Activated CD4-positive, alpha-beta memory T cell treated with anti-CD3 and anti-CD28 coated beads for 36 hours (primary cell): ENCODE results near the gene EVI2A. TPM values are rescaled to one million over a fixed set of nuclear protein-coding genes. Genes with fewer than 3 reads are reported as not detected.
"Not testable (repeated sequence)": the region's sequence is repeated elsewhere in the genome, so short reads cannot be mapped to it uniquely, and the experiment has no call there.

Source experiments
- CTCF ChIA-PET: fragments of 350-600 bp; sonication (Branson Sonifier 250); formaldehyde crosslinking; loops from one replicate; lab custom pipeline; 2021; ENCODE audit warnings: antibody characterized with exemption, inconsistent platforms; lab: Charles Lee
- POLR2A ChIA-PET: fragments of 350-600 bp; sonication (Branson Sonifier 250); formaldehyde crosslinking; loops from one replicate; lab custom pipeline; 2021; ENCODE audit warnings: antibody characterized with exemption; lab: Charles Lee
- DNase-seq: peaks from one replicate; pipeline ENCODE4 v3.0.0-alpha.2; 2020
- H3K27ac Mint-ChIP-seq: one replicate; pipeline ENCODE4 v1.8.0; 2021; ENCODE audit warnings: mixed read lengths
- H3K27me3 Mint-ChIP-seq: one replicate; pipeline ENCODE4 v1.8.0; 2021; ENCODE audit warnings: mixed read lengths
- H3K36me3 Mint-ChIP-seq: one replicate; pipeline ENCODE4 v1.8.0; 2021; ENCODE audit warnings: mixed read lengths
- H3K4me1 Mint-ChIP-seq: one replicate; pipeline ENCODE4 v1.8.0; 2021; ENCODE audit warnings: low read depth, mixed read lengths
- H3K4me3 Mint-ChIP-seq: one replicate; pipeline ENCODE4 v1.8.0; 2021; ENCODE audit warnings: mild to moderate bottlenecking, mixed read lengths
- H3K9me3 Mint-ChIP-seq: one replicate; pipeline ENCODE4 v1.8.0; 2021; ENCODE audit warnings: mixed read lengths
- intact Hi-C: fragments of 100-400 bp; cut with micrococcal nuclease; formaldehyde crosslinking; loops from one replicate; pipeline ENCODE4 v1.15.1; 2023
- total RNA-seq, 2 experiments: library from RNA; stranded (reverse); gene quantifications; one replicate each; pipeline ENCODE4 v1.2.3, GENCODE V29; 2021

The EVI2A gene
- total RNA-seq, 2 experiments from 2014 or later: 24.5 to 25.5 TPM

- H3K27ac Mint-ChIP-seq: no peak overlapping the region
- peaks cover 36% of the 10 kb centered on the region for H3K4me1 Mint-ChIP-seq
- DNase-seq: no peak
- H3K4me3 Mint-ChIP-seq: no peak overlapping the region
- no peaks in the 10 kb centered on the region for H3K9me3 Mint-ChIP-seq
- H3K36me3 Mint-ChIP-seq: peaks cover 7% of the 10 kb centered on the region
- intact Hi-C loops: no loop called here
- ChIA-PET CTCF (no interaction called here), POLR2A (no interaction called here)
- H3K27me3 Mint-ChIP-seq: no peaks in the 10 kb centered on the region
Measured at GRCh38 chr17:31327534-31328159, 6.2 kb upstream of the EVI2A start.

GRCh38 chr17:31323551-31323950 lies 2.1 kb upstream of the EVI2A start:
- CTCF ChIA-PET: interaction anchor here (0.8 kb wide), 1 partner anchor 13 kb away, joined by 3 read pairs; no protein-coding TSS in a partner anchor
- H3K4me3 Mint-ChIP-seq: no peak overlapping the region
- no peaks in the 10 kb centered on the region for H3K9me3 Mint-ChIP-seq
- intact Hi-C loops: loop anchor here (5.0 kb wide), 1 partner anchor 501 kb away; the partner anchor contains the start of gene CRLF3
- POLR2A ChIA-PET: no interaction called here
- peaks cover 15% of the 10 kb centered on the region for H3K36me3 Mint-ChIP-seq
- no peak overlapping the region for H3K27ac Mint-ChIP-seq
- H3K4me1 Mint-ChIP-seq: peaks cover 31% of the 10 kb centered on the region
- H3K27me3 Mint-ChIP-seq: no peaks in the 10 kb centered on the region
- DNase-seq: no peak

GRCh38 chr17:31321966-31322365 lies 544 bp upstream of the EVI2A start:
- H3K9me3 Mint-ChIP-seq: no peaks in the 10 kb centered on the region
- peak; percentile 59 for DNase-seq
- no peaks in the 10 kb centered on the region for H3K27me3 Mint-ChIP-seq
- peaks cover 18% of the 10 kb centered on the region for H3K36me3 Mint-ChIP-seq
- POLR2A ChIA-PET: interaction anchor here (5.4 kb wide), 1 partner anchor 12 kb away, joined by 106 read pairs; no protein-coding TSS in a partner anchor
- peaks cover 31% of the 10 kb centered on the region for H3K4me1 Mint-ChIP-seq
- peak overlapping the region; percentile 92 for H3K27ac Mint-ChIP-seq
- intact Hi-C loops: loop anchor here (1.0 to 5.0 kb wide), 3 partner anchors 12 to 500 kb away; partner anchors contain the start of gene CRLF3
- CTCF ChIA-PET: interaction anchor here (0.7 to 0.8 kb wide), 2 partner anchors 11 to 166 kb away, joined by 3 to 6 read pairs; no protein-coding TSS in a partner anchor
- H3K4me3 Mint-ChIP-seq: peak overlapping the region; percentile 75

- H3K27me3 Mint-ChIP-seq: no peaks in the 10 kb centered on the region
- POLR2A ChIA-PET: interaction anchor here (5.4 kb wide), 1 partner anchor 11 kb away, joined by 106 read pairs; no protein-coding TSS in a partner anchor
- H3K27ac Mint-ChIP-seq: peak overlapping the region; percentile 92
- peaks cover 18% of the 10 kb centered on the region for H3K36me3 Mint-ChIP-seq
- intact Hi-C loops: loop anchor here (1.0 to 5.0 kb wide), 3 partner anchors 10 to 498 kb away; partner anchors contain the start of gene CRLF3
- DNase-seq: no peak
- CTCF ChIA-PET: interaction anchor here (0.6 kb wide), 1 partner anchor 1556 kb away, joined by 5 read pairs; the partner anchor contains the start of gene MYO1D
- H3K4me1 Mint-ChIP-seq: peaks cover 41% of the 10 kb centered on the region
- peak overlapping the region; percentile 75 for H3K4me3 Mint-ChIP-seq
- no peaks in the 10 kb centered on the region for H3K9me3 Mint-ChIP-seq
Measured at GRCh38 chr17:31320791-31321190, 631 bp downstream of the EVI2A start.

- Mint-ChIP-seq H3K4me1 (peaks cover 46% of the 10 kb centered on the region), H3K36me3 (peaks cover 18% of the 10 kb centered on the region), H3K27me3 (no peaks in the 10 kb centered on the region), H3K27ac (peak overlapping the region; percentile 92), H3K4me3 (peak overlapping the region; percentile 75), H3K9me3 (no peaks in the 10 kb centered on the region)
- DNase-seq: no peak
- ChIA-PET POLR2A (interaction anchor here (1.5 to 5.4 kb wide), 4 partner anchors 10 to 349 kb away, joined by 3 to 106 read pairs (median 6); partner anchors contain the start of gene RNF135), CTCF (interaction anchor here (0.6 to 2.0 kb wide), 5 partner anchors 10 to 1557 kb away, joined by 3 to 13 read pairs (median 5); partner anchors contain the start of gene MYO1D)
- intact Hi-C loops: loop anchor here (2.0 to 5.0 kb wide), 2 partner anchors 13 to 498 kb away; partner anchors contain the start of gene CRLF3
Measured at GRCh38 chr17:31320241-31320640, 1.2 kb downstream of the EVI2A start.

GRCh38 chr17:31318851-31319661 lies 2.4 kb downstream of the EVI2A start:
- intact Hi-C loops: loop anchor here (5.0 kb wide), 1 partner anchor 173 kb away; no protein-coding TSS in a partner anchor
- H3K4me3 Mint-ChIP-seq: peak overlapping the region; percentile 75
- H3K36me3 Mint-ChIP-seq: peaks cover 18% of the 10 kb centered on the region
- ChIA-PET POLR2A (interaction anchor here (0.6 to 5.4 kb wide), 5 partner anchors 9 to 348 kb away, joined by 3 to 106 read pairs (median 5); partner anchors contain the start of gene RNF135), CTCF (interaction anchor here (0.5 to 2.0 kb wide), 6 partner anchors 9 to 1552 kb away, joined by 3 to 13 read pairs (median 4); no protein-coding TSS in a partner anchor)
- peak overlapping the region; percentile 92 for H3K27ac Mint-ChIP-seq
- no peaks in the 10 kb centered on the region for H3K27me3 Mint-ChIP-seq
- no peak for DNase-seq
- H3K4me1 Mint-ChIP-seq: peaks cover 53% of the 10 kb centered on the region
- H3K9me3 Mint-ChIP-seq: no peaks in the 10 kb centered on the region

GRCh38 chr17:31318298-31318801 lies 3.1 kb downstream of the EVI2A start:
- Mint-ChIP-seq H3K9me3 (no peaks in the 10 kb centered on the region), H3K4me3 (peak overlapping the region; percentile 75), H3K27me3 (no peaks in the 10 kb centered on the region), H3K27ac (peak overlapping the region; percentile 92), H3K36me3 (peaks cover 20% of the 10 kb centered on the region), H3K4me1 (peaks cover 50% of the 10 kb centered on the region)
- intact Hi-C loops: loop anchor here (5.0 kb wide), 1 partner anchor 174 kb away; no protein-coding TSS in a partner anchor
- POLR2A ChIA-PET: interaction anchor here (0.7 to 5.4 kb wide), 3 partner anchors 8 to 952 kb away, joined by 3 to 106 read pairs (median 5); partner anchors contain the start of gene RNF135
- DNase-seq: peak; percentile 80
- CTCF ChIA-PET: interaction anchor here (0.6 to 2.0 kb wide), 3 partner anchors 8 to 526 kb away, joined by 3 to 13 read pairs (median 4); no protein-coding TSS in a partner anchor

- Mint-ChIP-seq H3K27ac (peak overlapping the region; percentile 94), H3K36me3 (peaks cover 21% of the 10 kb centered on the region), H3K4me1 (peaks cover 43% of the 10 kb centered on the region), H3K4me3 (peak overlapping the region; percentile 11), H3K9me3 (no peaks in the 10 kb centered on the region), H3K27me3 (no peaks in the 10 kb centered on the region)
- ChIA-PET POLR2A (no interaction called here), CTCF (no interaction called here)
- no peak for DNase-seq
- intact Hi-C loops: loop anchor here (5.0 kb wide), 2 partner anchors 178 to 342 kb away; partner anchors contain the start of gene RNF135
Measured at GRCh38 chr17:31314782-31315100, 6.7 kb downstream of the EVI2A start.

- Mint-ChIP-seq H3K36me3 (peaks cover 19% of the 10 kb centered on the region), H3K4me1 (peaks cover 48% of the 10 kb centered on the region), H3K27me3 (no peaks in the 10 kb centered on the region), H3K4me3 (peak within 1 kb of the TSS; percentile 84), H3K27ac (peak within 1 kb of the TSS; percentile 94), H3K9me3 (no peaks in the 10 kb centered on the region)
- DNase-seq: no peak
- intact Hi-C loops: loop anchor here (5.0 kb wide), 1 partner anchor 342 kb away; the partner anchor contains the start of gene RNF135
- ChIA-PET CTCF (no interaction called here), POLR2A (no interaction called here)
Measured at GRCh38 chr17:31313982-31314781, 7.2 kb downstream of the EVI2A start, which contains the start of gene EVI2B. EVI2B (minus strand) TSS chr17:31314054; CDS start chr17:31305609, 8,445 bp downstream.

- H3K27ac Mint-ChIP-seq: peak overlapping the region; percentile 92
- peak overlapping the region; percentile 84 for H3K4me3 Mint-ChIP-seq
- DNase-seq: peak; percentile 56
- ChIA-PET CTCF (interaction anchor here (1.8 kb wide), 1 partner anchor 9 kb away, joined by 6 read pairs; the partner anchor contains the start of gene EVI2A), POLR2A (interaction anchor here (4.5 kb wide), 1 partner anchor 7 kb away, joined by 106 read pairs; the partner anchor contains the start of gene EVI2A)
- intact Hi-C loops: loop anchor here (5.0 kb wide), 1 partner anchor 340 kb away; the partner anchor contains the start of gene RNF135
- H3K27me3 Mint-ChIP-seq, H3K9me3 Mint-ChIP-seq, H3K36me3 Mint-ChIP-seq: not testable (repeated sequence)
- H3K4me1 Mint-ChIP-seq: peaks cover 55% of the 10 kb centered on the region
Measured at GRCh38 chr17:31312223-31312622, 9.2 kb downstream of the EVI2A start.
